Measurements from ENCODE around the gene FARP2.
A peak's percentile ranks its signal among the peaks of the same experiment; 100 is the strongest.

FARP2 gene

DNA sequence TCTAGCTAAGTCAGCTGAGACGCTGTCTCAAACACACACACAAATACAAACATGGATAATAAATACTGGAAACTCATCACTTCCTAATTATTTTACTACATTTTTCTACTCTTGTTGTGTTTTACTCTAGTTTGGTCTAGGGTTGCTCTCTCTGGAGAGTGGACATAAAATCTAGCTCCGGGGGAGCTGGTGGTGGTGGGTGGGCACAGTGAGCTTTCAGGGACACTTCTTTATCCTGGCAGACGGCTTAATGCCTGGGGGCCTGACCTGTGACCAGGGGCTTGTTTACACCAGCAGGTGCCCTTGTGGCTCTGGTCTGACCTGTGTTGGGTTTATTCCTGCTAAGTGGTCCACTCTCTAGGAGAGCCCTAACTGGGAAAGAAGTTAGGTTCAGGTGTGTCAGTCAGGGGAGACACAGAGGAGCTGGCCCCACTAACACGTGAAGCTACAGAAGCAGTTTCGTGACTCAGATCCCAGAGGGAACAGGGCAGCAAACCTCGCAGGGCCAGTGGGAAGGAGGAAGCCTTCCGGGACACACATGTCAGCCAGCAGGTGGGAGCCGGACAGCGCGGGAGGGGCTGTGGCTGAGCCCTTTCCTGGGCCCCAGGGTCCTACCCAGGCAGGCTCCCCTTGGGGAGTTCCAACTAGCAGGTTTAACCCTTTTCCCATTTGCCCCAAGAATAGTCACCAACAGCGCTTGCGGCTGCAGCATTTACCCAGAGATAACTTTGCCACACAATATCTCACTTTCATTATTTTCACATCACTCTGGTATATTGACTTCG lies 180.0 kb downstream of the FARP2 start:
- DNase-seq: no peak

DNA sequence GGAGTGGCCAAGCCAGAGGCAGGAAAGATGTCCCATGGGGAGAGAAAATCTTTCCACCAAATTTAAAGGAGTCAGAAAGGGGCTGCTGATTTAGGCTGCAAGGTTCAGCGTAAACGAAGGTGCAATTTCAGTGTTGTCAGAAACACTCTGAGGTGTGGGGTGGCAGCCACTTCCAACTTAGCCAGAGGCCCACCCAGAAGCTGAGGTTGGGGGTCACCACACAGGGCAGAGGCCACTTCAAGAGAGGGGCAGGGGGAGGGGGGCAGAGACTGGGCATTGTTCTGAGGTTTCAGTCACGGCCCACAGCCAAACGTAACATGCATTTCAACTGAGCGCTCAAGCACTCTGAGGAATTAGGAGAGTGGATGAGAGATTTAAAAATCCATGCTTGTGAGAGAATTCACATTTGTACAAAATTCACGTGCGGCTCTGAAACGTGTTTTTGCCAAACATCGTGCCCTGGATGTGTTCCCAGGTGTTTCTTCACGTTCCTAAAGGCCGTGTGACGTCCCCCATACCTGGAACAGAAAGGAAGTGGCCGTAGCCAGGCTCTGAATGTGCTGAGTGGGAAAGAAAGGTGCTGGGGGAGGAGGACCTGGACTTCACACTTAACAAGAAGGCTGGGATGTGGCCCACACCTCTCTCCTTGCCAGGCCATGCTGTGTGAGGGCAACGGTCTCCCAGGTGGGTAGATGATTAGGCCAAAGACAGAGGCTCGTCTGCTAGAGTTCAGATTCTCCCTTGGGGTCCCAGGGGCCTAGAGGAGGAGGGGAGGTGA lies 182.9 kb downstream of the FARP2 start:
- no peak for DNase-seq

DNA sequence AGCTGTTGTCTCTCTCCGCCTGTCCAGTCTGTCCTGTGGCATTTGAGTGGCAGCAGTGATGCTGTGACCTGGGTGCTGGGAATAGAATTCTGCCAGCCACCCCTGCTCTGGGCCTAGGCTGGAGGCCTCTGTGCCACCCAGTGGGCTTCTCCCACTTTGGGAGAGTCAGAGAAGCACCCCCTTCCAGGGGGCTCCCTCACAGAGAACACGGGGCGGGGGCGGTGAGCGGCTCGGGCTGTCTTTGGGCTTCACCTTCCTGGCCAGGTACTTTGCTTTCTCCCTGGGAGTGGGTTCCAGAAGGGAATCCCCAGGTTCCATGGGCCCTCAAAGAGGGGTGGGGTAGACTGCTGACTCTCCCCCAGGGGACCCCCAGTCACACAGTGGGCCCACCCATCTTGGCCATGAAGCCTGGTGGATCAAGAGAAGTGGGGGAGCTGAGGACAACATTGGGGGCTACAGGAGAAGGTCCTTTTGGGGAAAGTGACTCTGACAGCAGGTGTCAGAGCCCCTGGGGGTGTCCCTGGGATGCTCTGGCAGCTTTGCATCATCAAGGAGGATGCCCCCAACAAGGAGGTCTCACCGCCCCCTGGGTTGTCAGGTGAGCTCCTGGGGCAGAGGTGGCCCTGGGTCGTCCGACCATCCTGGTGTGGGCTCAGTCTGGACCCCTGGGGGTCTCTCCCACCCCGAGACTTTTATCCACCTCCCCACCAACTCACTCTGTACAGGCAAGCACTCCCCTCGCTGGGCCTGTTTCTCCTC lies 183.7 kb downstream of the FARP2 start:
- DNase-seq: no peak

DNA sequence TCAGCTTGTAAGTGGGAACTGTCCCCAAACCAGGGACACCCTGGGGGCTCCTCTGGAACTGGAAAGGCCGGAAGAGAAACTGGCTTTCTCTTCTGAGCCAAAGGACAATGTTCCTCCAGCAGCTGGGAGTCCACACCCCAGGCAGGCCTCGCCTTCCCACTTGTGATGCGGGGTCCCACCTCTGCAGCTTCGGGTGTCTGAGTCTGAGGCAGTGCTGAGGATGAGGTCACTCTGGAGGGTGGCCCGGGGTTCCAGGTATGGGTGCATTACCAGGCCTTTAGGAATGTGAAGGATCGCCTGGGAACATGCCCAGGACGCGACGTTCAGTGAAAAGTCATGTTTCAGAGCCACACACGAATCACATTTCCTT lies 184.3 kb downstream of the FARP2 start:
- no peak for DNase-seq

DNA sequence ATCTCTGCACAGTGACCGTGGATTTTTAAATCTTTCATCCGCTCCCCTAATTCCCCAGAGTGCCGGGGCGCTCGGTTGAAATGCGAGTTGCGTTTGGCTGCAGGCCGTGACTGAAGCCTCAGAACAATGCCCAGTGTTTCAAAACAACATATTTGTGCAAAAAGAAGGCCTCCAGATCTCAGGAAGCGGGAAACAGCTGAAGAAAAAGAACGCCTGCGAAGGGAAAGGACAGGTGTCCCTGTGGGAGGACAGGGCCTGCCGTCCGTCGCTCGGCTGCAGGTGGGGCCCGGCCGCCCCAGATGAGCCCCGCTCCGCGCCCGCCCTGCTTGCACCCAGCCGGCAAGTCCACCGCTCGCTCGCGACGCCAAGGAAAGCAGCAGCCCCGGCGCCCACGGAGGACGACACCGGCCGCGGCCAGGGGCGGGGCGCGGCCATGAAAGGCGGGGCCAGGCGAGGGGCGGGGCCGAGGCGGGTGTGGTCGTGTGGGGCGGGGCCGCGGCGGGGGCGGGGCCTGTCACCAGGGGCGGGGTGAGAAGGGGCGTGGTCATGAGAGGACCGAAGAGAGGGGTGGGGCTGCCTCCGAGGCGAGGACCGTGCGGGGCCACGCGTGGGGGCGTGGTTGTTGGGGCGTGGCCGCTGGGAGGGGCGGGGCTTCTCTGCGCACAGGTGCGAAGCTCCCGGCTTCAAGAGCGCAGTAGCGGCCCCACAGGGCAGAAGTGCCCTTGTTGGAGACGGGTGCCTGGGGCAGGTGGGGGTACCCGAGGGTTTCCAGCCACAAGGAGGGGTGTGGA lies 184.9 kb downstream of the FARP2 start:
- peak; percentile 14 to 60 for DNase-seq

DNA sequence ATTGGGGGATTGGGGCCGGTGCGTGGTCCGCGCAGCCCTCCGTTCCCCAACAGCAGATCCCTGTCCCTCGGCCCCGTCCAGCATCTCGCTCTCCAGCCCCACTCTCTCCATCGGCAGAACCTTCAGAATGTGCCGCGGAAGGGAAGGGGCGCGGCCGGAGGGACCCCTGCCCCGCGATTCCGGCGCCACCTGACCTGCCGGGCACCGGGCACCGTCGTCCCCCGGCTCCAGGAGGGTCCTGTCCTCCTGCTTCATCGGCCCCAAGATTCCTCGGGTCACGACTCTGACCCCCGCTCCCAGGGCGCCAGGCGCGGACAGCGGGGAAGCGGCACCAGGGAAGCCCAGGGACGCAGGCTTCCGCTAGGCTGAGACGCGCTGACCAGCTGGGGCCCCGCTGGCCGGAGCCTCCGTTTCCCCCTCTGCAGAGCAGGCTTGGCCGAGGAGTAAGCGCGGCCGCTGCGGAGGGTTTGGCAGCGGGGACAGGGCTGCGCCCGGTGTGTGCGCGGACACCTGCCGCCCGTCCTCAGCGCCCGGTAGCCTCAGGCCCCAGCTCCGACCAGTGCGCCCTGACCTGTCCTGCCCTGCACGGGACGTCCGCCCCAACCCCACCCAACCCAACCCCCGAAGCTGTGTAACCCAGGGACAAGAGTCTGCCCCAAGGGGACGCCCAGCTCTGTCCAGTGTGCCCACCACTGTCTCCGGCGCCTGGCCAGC lies 185.6 kb downstream of the FARP2 start:
- no peak for DNase-seq

DNA sequence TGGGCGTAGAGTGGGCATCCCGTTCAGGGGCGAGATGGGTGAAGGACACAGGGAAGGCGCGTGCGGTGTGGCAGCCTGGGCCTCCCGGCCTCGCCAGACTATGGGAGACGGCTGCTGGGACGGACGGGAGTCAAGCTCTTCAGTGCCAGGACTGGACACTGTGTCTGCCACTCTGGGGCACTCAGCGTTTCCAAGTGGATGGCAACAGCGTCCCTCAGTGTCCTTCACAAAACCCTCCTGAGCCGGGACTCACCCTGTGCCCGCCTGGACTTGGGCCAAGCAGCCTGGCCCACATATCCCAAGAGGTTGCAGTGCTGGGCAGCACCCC lies 186.2 kb downstream of the FARP2 start:
- DNase-seq: peak in 1 of 2 donors; percentile 27

Data from hippocampal formation (tissue), 2 donors.